Measurements from ENCODE around the gene PNKD.

PNKD gene

GRCh38 chr2:218255446-218255845 is 14.9 kb upstream of the PNKD start:
- Histone ChIP-seq H3K9ac (ENCODE audit: low read length) (no peak overlapping the region), H4K20me1 (ENCODE audit: insufficient read depth, low read length) (peaks cover 21% of the 10 kb centered on the region), H3K79me2 (ENCODE audit: low read length) (no peaks in the 10 kb centered on the region), H3K4me2 (ENCODE audit: low read length) (no peak overlapping the region), H2AFZ (ENCODE audit: low read depth, low read length) (no peak overlapping the region), H3K4me3 (ENCODE audit: low read length) (no peak overlapping the region), H3K27me3 (ENCODE audit: low read depth, low read length) (no peaks in the 10 kb centered on the region), H3K27ac (ENCODE audit: low read length) (peak overlapping the region; percentile 24), H3K9me3 (ENCODE audit: insufficient read depth, low read length) (no peaks in the 10 kb centered on the region), H3K36me3 (replicated peaks; ENCODE audit: low read depth, low read length) (peaks cover 36% of the 10 kb centered on the region), H3K4me1 (ENCODE audit: low read length) (peaks cover 39% of the 10 kb centered on the region)
- no peak for TF ChIP-seq EZH2phosphoT487 (IDR thresholded peaks at IDR 0.05; ENCODE audit: low read depth)
- no peak for TF ChIP-seq CTCF (IDR thresholded peaks at IDR 0.05; ENCODE audit: low read depth, low read length)

GRCh38 chr2:218256612-218257350 is 13.5 kb upstream of the PNKD start:
- peaks cover 21% of the 10 kb centered on the region for H4K20me1 ChIP-seq (ENCODE audit: insufficient read depth, low read length)
- H2AFZ ChIP-seq (ENCODE audit: low read depth, low read length): no peak overlapping the region
- no peaks in the 10 kb centered on the region for H3K27me3 ChIP-seq (ENCODE audit: low read depth, low read length)
- TF ChIP-seq EZH2phosphoT487 (IDR thresholded peaks at IDR 0.05; ENCODE audit: low read depth) (no peak), CTCF (IDR thresholded peaks at IDR 0.05; ENCODE audit: low read depth, low read length) (no peak)
- no peak overlapping the region for H3K4me3 ChIP-seq (ENCODE audit: low read length)
- peaks cover 36% of the 10 kb centered on the region for H3K36me3 ChIP-seq (replicated peaks; ENCODE audit: low read depth, low read length)
- H3K79me2 ChIP-seq (ENCODE audit: low read length): no peaks in the 10 kb centered on the region
- no peak overlapping the region for H3K9ac ChIP-seq (ENCODE audit: low read length)
- H3K4me2 ChIP-seq (ENCODE audit: low read length): peak overlapping the region; percentile 37
- no peaks in the 10 kb centered on the region for H3K9me3 ChIP-seq (ENCODE audit: insufficient read depth, low read length)
- peaks cover 53% of the 10 kb centered on the region for H3K4me1 ChIP-seq (ENCODE audit: low read length)
- H3K27ac ChIP-seq (ENCODE audit: low read length): peak overlapping the region; percentile 91

GRCh38 chr2:218257390-218257981 is 12.8 kb upstream of the PNKD start:
- H3K79me2 ChIP-seq (ENCODE audit: low read length): no peaks in the 10 kb centered on the region
- peaks cover 31% of the 10 kb centered on the region for H3K36me3 ChIP-seq (replicated peaks; ENCODE audit: low read depth, low read length)
- no peak overlapping the region for H2AFZ ChIP-seq (ENCODE audit: low read depth, low read length)
- H3K9me3 ChIP-seq (ENCODE audit: insufficient read depth, low read length): no peaks in the 10 kb centered on the region
- TF ChIP-seq EZH2phosphoT487 (IDR thresholded peaks at IDR 0.05; ENCODE audit: low read depth) (no peak), CTCF (IDR thresholded peaks at IDR 0.05; ENCODE audit: low read depth, low read length) (peak; percentile 64)
- no peaks in the 10 kb centered on the region for H3K27me3 ChIP-seq (ENCODE audit: low read depth, low read length)
- H4K20me1 ChIP-seq (ENCODE audit: insufficient read depth, low read length): peaks cover 19% of the 10 kb centered on the region
- H3K4me2 ChIP-seq (ENCODE audit: low read length): peak overlapping the region; percentile 37
- H3K4me3 ChIP-seq (ENCODE audit: low read length): peak overlapping the region; percentile 6; the same call in 1 of the 2 replicates
- H3K9ac ChIP-seq (ENCODE audit: low read length): peak overlapping the region; percentile 13; the same call in 1 of the 2 replicates
- peak overlapping the region; percentile 91 for H3K27ac ChIP-seq (ENCODE audit: low read length)
- H3K4me1 ChIP-seq (ENCODE audit: low read length): peaks cover 54% of the 10 kb centered on the region

GRCh38 chr2:218259099-218259961 is 11.0 kb upstream of the PNKD start:
- H2AFZ ChIP-seq (ENCODE audit: low read depth, low read length): no peak overlapping the region
- H3K79me2 ChIP-seq (ENCODE audit: low read length): no peaks in the 10 kb centered on the region
- H4K20me1 ChIP-seq (ENCODE audit: insufficient read depth, low read length): peaks cover 13% of the 10 kb centered on the region; the same call in 1 of the 2 replicates
- H3K9me3 ChIP-seq (ENCODE audit: insufficient read depth, low read length): no peaks in the 10 kb centered on the region
- H3K36me3 ChIP-seq (replicated peaks; ENCODE audit: low read depth, low read length): peaks cover 16% of the 10 kb centered on the region
- no peak for TF ChIP-seq EZH2phosphoT487 (IDR thresholded peaks at IDR 0.05; ENCODE audit: low read depth)
- TF ChIP-seq CTCF (IDR thresholded peaks at IDR 0.05; ENCODE audit: low read depth, low read length): no peak
- no peak overlapping the region for H3K27ac ChIP-seq (ENCODE audit: low read length)
- peaks cover 53% of the 10 kb centered on the region for H3K4me1 ChIP-seq (ENCODE audit: low read length)
- no peak overlapping the region for H3K9ac ChIP-seq (ENCODE audit: low read length)
- H3K27me3 ChIP-seq (ENCODE audit: low read depth, low read length): no peaks in the 10 kb centered on the region
- no peak overlapping the region for H3K4me3 ChIP-seq (ENCODE audit: low read length)
- no peak overlapping the region for H3K4me2 ChIP-seq (ENCODE audit: low read length)
